ENCODE results near the gene MLXIP.

Gene MLXIP

DNA sequence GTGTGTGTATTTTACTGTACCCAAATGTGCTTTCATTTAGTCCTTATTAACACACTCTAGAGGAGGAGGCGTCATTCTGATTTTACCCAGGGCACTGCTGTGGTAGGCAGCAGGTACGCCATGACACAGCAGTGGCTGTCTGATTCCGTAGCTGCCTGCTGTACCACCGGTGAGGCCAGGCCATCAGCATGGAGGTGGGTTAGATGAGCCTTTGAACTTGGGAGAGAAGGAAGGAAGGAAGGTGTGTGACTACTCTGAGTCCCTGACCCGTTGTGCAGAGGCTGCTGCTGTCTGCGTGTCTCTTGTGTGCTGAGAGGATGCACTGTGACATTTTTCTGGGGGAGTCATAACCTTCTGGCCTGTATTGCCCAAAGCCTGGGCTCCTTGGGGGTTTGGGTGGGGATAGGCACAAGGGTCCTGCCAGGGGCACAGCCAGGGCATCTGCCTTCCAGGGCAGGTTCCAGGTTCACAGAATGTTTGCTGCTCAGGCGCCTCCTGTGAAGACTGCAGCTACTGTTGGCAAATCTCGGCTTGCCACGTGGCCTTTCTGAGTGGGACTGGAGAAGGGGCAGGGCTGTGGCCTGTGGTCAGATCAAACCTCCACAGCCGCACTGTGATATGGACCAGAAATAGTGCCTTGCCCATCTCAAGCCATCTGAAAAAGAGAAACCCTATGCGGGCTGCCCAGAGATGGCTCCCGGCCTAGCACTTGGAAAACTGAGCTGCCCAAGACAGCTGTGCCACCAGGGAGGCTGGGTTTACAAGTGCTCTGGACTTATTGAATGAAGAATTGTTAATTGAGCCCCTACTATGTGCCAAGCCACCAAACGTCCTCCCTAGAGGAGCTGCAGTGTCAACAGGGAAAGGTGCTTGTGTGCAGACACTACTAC is 47.1 kb downstream of the MLXIP start:
- Histone ChIP-seq H3K4me2 (ENCODE audit: low read depth, low read length) (no peak overlapping the region), H3K4me3 (ENCODE audit: low read length) (no peak overlapping the region), H3K9ac (ENCODE audit: low read length) (no peak overlapping the region), H3K9me3 (replicated peaks; ENCODE audit: insufficient read depth, low read length) (no peaks in the 10 kb centered on the region), H3K27me3 (replicated peaks; ENCODE audit: insufficient read depth, low read length) (no peaks in the 10 kb centered on the region), H3K27ac (ENCODE audit: low read length) (no peak overlapping the region), H3K9me2 (replicated peaks; ENCODE audit: insufficient read depth, low read length) (no peaks in the 10 kb centered on the region), H3K36me3 (replicated peaks; ENCODE audit: insufficient read depth, low read length) (no peaks in the 10 kb centered on the region), H2AFZ (ENCODE audit: low read length) (no peak overlapping the region), H3K79me2 (ENCODE audit: low read length) (peaks cover 42% of the 10 kb centered on the region), H3K4me1 (ENCODE audit: low read length) (no peaks in the 10 kb centered on the region), H4K20me1 (ENCODE audit: insufficient read depth, low read length) (no peaks in the 10 kb centered on the region), H3F3A (ENCODE audit: insufficient read depth, low read length) (no peaks in the 10 kb centered on the region)
- no peak for DNase-seq
- TF ChIP-seq CTCF (IDR thresholded peaks at IDR 0.05; ENCODE audit: low read length) (no peak), EZH2phosphoT487 (IDR thresholded peaks at IDR 0.05; ENCODE audit: low read length) (no peak), EZH2 (optimal IDR thresholded peaks at IDR 0.05; ENCODE audit: low read depth, low read length) (no peak)

- Histone ChIP-seq H3K4me1 (ENCODE audit: low read length) (no peaks in the 10 kb centered on the region), H3K27ac (ENCODE audit: low read length) (no peak overlapping the region), H3K9ac (ENCODE audit: low read length) (no peak overlapping the region), H3K27me3 (replicated peaks; ENCODE audit: insufficient read depth, low read length) (no peaks in the 10 kb centered on the region), H3K9me2 (replicated peaks; ENCODE audit: insufficient read depth, low read length) (no peaks in the 10 kb centered on the region), H3K4me2 (ENCODE audit: low read depth, low read length) (no peak overlapping the region), H3K4me3 (ENCODE audit: low read length) (no peak overlapping the region), H4K20me1 (ENCODE audit: insufficient read depth, low read length) (no peaks in the 10 kb centered on the region), H2AFZ (ENCODE audit: low read length) (no peak overlapping the region), H3K79me2 (ENCODE audit: low read length) (peaks cover 42% of the 10 kb centered on the region), H3K36me3 (replicated peaks; ENCODE audit: insufficient read depth, low read length) (no peaks in the 10 kb centered on the region), H3F3A (ENCODE audit: insufficient read depth, low read length) (no peaks in the 10 kb centered on the region), H3K9me3 (replicated peaks; ENCODE audit: insufficient read depth, low read length) (no peaks in the 10 kb centered on the region)
- DNase-seq: no peak
- TF ChIP-seq EZH2phosphoT487 (IDR thresholded peaks at IDR 0.05; ENCODE audit: low read length): no peak
- TF ChIP-seq EZH2 (optimal IDR thresholded peaks at IDR 0.05; ENCODE audit: low read depth, low read length): no peak
- TF ChIP-seq CTCF (IDR thresholded peaks at IDR 0.05; ENCODE audit: low read length): no peak
These were observed 47.7 kb downstream of the MLXIP start for GRCh38 chr12:122126342-122126635.

DNA sequence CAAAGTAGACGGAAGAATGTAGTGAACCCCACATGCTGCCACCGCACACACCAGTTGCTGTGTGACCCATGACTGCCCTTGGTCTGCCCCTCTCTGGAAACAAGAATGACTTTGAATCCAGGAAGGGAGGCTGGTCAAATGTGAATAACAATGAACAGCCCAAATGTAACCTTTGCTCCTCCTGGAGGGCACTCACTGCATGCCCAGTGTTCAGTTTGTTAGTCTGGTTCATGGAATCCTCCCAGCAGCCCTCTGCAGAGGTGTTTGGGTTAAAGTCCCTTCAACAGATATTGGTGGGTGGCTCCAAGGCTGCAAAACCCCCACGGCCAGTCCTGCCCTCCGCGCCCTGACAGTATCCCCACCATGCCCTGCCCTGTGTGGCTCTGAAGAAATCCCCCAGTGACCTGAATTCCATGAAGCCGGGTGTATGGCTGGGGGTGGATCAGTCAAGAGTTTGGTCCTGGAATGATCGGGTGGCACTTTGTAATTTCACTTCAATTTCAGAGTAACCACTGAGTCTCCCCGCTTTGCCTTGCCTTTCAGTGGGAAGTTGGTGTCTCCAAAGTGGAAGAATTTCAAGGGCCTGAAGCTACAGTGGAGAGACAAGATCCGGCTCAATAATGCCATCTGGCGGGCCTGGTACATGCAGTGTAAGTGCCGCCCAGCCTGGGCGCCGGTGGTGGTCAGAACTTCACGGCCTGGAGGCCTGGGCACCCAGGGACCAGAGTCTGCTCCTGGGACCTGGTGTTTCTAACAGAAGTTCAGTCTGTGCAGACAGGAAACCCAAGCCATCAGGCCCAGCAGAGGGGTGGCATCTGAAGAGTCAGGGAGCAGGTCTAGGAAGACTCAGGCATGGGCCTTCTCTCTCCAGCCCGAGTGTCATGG is 48.4 kb downstream of the MLXIP start:
- H3K79me2 ChIP-seq (ENCODE audit: low read length): peaks cover 42% of the 10 kb centered on the region
- no peaks in the 10 kb centered on the region for H4K20me1 ChIP-seq (ENCODE audit: insufficient read depth, low read length)
- TF ChIP-seq EZH2 (optimal IDR thresholded peaks at IDR 0.05; ENCODE audit: low read depth, low read length): no peak
- no peak for TF ChIP-seq CTCF (IDR thresholded peaks at IDR 0.05; ENCODE audit: low read length)
- no peak for TF ChIP-seq EZH2phosphoT487 (IDR thresholded peaks at IDR 0.05; ENCODE audit: low read length)
- H3K9me2 ChIP-seq (replicated peaks; ENCODE audit: insufficient read depth, low read length): no peaks in the 10 kb centered on the region
- H3K4me2 ChIP-seq (ENCODE audit: low read depth, low read length): no peak overlapping the region
- no peaks in the 10 kb centered on the region for H3K9me3 ChIP-seq (replicated peaks; ENCODE audit: insufficient read depth, low read length)
- no peak overlapping the region for H3K27ac ChIP-seq (ENCODE audit: low read length)
- no peaks in the 10 kb centered on the region for H3K36me3 ChIP-seq (replicated peaks; ENCODE audit: insufficient read depth, low read length)
- no peaks in the 10 kb centered on the region for H3F3A ChIP-seq (ENCODE audit: insufficient read depth, low read length)
- H2AFZ ChIP-seq (ENCODE audit: low read length): no peak overlapping the region
- no peak overlapping the region for H3K4me3 ChIP-seq (ENCODE audit: low read length)
- DNase-seq: no peak
- no peaks in the 10 kb centered on the region for H3K27me3 ChIP-seq (replicated peaks; ENCODE audit: insufficient read depth, low read length)
- no peak overlapping the region for H3K9ac ChIP-seq (ENCODE audit: low read length)
- H3K4me1 ChIP-seq (ENCODE audit: low read length): no peaks in the 10 kb centered on the region

Data from MM.1S (cell line).